ENCODE results near the gene FAM193A.

DNA sequence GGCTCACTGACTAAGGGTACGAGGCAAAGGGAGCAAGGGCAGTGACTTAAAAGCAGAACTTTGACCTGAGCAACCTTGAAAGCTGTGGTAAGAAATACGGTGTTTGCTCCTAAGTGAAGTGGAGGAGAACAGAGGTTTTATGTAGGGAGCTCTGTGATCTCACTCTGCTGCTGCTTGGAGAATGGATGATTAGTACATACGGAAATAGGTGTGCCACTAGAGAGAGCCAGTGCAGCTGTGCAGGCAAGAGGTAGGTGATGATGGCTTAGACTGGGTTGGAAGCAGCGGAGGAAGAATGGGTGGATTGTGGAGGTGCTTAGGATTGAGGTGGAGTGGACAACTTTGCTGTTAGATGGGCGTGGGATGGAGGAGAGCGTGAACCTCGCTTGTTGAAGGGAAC is 85.0 kb downstream of the FAM193A start:
- TF ChIP-seq, protein P1, sequence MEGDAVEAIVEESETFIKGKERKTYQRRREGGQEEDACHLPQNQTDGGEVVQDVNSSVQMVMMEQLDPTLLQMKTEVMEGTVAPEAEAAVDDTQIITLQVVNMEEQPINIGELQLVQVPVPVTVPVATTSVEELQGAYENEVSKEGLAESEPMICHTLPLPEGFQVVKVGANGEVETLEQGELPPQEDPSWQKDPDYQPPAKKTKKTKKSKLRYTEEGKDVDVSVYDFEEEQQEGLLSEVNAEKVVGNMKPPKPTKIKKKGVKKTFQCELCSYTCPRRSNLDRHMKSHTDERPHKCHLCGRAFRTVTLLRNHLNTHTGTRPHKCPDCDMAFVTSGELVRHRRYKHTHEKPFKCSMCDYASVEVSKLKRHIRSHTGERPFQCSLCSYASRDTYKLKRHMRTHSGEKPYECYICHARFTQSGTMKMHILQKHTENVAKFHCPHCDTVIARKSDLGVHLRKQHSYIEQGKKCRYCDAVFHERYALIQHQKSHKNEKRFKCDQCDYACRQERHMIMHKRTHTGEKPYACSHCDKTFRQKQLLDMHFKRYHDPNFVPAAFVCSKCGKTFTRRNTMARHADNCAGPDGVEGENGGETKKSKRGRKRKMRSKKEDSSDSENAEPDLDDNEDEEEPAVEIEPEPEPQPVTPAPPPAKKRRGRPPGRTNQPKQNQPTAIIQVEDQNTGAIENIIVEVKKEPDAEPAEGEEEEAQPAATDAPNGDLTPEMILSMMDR (IDR thresholded peaks at IDR 0.05): no peak
- no peak for TF ChIP-seq POLR2A (IDR thresholded peaks at IDR 0.05)
